Measurements from ENCODE around the gene RELL1.
A peak's percentile ranks its signal among the peaks of the same experiment; 100 is the strongest.

The RELL1 gene

GRCh38 chr4:37686373-37687193, at the start of gene RELL1:
Gene RELL1, minus strand, starts transcription at chr4:37686376. Its CDS starts 89 bp downstream, at chr4:37686287.
- DNase-seq (ENCODE audit: low read depth), result peak; percentile 100

DNA sequence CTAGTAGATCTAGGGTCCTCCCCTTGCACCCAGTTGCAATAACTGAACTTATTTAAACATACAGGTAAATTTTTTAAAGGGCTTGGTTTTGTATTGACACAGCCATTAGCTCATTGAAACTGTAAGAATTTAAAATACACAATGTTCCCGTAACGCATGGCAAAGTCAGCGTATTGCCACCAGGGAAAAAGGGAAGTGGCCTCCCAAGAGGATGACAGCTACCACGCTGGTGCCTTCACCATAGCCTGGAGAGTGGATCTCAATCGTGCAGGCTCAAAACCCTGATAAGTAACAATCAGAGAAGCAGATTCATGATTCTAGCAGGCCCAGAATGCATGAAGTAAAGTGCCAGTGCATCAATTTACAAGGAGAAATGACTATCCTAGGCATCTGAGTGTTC, 49.4 kb upstream of the RELL1 start:
- no peak for DNase-seq (ENCODE audit: low read depth)

DNA sequence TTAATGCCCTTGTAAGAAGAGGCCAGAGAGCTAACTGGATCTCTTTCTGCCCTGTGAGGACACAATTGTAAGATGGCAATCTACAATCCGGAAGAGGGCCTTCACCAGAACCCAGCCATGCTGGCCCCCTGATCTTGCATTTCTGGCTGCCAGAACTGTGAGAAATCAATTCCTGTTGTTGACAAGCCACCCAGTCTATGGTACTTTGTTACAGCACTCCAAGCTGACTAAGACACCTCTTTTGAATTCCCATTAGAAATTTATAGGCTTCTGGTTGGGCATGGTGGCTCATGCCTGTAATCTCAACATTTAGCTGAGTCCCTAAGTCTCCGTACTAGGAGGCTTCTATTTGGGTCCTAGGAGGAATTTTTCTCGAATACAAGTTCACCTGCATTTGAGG, 48.8 kb upstream of the RELL1 start:
- no peak for DNase-seq (ENCODE audit: low read depth)

GRCh38 chr4:37733240-37733867, 47.2 kb upstream of the RELL1 start:
- DNase-seq (ENCODE audit: low read depth), result no peak

DNA sequence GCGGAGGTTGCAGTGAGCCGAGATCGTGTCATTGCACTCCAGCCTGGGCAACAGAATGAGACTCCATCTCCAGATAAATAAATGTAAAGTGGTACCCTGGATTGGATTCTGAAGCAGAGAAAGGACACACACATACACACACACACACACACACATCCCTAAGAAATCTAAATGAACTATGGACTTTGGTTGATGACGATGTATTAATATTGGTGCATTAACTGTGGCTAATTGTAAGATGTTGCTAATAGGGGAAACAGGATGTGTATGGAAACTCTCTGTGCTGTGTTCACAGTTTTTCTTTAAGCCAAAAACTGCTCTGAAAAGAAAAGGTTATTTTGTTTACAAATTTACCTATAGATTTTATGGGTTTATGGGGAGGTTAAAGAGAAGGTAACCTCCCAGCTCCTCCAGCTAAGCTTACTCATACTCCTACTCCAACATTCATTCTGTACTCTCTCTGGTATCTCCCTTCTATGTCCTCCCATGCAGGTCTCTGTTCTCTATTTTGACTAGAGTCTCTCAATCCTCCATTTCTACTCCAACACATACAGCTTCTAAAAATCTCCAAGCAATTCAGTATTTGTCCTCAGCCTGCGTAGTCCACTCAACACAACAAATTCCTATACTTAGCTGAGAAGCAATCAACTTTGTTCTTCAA, 46.5 kb upstream of the RELL1 start:
- DNase-seq (ENCODE audit: low read depth), result no peak

- DNase-seq (ENCODE audit: low read depth), result no peak
These were observed 43.5 kb upstream of the RELL1 start for GRCh38 chr4:37729649-37730004.

DNA sequence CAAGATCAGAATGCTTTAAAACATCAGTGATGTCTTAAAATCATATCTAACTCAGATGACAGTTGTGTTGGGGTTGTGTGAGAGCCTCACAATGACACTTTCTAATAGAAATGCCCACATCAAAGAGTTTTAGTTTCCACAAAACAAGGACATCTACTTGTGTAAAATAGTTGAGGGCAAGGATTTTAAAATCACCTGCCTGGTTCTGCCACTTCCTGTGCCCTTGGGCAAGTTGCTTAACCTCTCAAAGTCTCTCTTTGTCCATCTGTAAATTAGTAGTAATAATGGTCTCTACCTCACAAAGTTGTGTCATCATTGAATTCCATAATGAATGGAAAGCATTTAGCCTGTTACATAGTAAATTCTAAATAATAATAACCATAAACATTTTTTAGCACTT, 41.9 kb upstream of the RELL1 start:
- DNase-seq (ENCODE audit: low read depth), result no peak

DNA sequence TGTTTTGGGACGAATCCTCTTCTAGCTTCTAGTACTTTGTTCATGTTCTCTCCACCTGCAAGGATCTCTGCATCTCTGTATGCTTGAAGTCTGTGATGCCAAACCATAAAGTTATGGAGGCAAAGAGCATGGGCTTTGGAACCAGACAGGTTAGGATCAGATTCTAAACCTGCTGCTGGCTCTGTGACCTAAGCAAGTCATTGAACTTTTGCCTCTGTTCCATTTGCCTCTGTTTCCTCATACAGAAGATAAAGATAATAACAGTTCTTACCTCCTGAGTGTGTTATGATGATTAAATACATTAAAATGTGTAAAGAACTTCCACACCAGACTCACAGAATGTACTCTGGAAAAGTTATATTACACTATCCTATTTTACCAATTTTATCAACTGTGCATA, 41.5 kb upstream of the RELL1 start:
- DNase-seq (ENCODE audit: low read depth), result no peak

DNA sequence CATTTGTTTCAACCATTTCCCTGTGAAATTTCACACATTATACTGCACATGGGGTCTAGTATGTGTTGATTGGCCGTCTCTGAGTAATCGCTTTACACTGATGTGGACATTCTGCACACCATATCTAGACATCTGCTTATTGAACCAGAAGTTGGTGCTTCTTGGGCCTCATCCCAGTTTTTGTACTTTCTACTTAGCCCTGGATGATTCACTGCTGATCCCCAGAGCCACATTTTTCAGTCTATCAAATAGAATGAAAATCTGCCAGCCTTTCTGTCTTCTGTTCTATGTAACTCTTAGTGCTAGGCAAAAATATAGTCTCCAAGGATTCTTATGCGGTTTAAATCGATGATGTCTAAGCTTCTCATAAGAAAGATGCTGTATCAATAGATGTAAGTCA, 40.5 kb upstream of the RELL1 start:
- peak; percentile 60 for DNase-seq (ENCODE audit: low read depth)

GRCh38 chr4:37725718-37726117, 39.5 kb upstream of the RELL1 start:
- no peak for DNase-seq (ENCODE audit: low read depth)

GRCh38 chr4:37723067-37723466, 36.9 kb upstream of the RELL1 start:
- no peak for DNase-seq (ENCODE audit: low read depth)

GRCh38 chr4:37721995-37722638, 35.9 kb upstream of the RELL1 start:
- no peak for DNase-seq (ENCODE audit: low read depth)

DNA sequence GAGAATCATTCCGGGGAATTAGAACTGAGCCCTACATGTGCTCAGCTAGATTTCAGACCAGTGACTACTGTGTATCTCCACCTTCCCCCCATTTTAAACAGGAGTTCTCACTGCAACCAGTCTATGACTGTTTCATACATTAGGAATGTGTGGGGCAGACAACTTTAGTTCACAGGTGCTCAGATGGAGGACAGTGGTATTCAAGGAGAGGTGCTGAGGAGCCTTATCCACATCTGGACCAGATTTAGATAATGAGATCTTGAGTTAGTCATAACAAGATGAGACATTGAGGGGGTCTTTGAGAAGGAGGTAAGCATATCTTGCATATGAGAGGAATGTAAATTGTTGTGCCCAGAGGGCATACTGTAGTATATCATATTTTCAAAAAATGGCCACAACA, 32.8 kb upstream of the RELL1 start:
- DNase-seq (ENCODE audit: low read depth), result no peak

DNA sequence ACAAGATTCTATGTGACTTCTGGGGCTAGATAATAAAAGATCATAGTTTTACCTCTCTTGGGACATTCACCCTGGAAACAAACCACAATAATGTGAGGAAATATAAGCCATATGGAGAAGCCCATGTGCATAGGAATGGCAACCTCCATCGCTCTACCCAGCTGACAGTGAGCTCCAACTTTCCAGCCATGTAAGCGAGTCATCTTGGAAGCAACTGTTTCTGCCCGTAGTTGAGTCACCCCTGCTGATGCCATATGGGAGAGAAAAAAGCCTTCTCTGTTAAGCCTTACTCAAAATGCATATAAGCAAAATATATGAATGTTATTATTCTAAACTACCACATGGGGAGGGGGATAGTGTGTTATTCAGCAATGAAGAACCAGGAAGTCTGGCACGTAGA, 31.4 kb upstream of the RELL1 start:
- peak; percentile 83 for DNase-seq (ENCODE audit: low read depth)

DNA sequence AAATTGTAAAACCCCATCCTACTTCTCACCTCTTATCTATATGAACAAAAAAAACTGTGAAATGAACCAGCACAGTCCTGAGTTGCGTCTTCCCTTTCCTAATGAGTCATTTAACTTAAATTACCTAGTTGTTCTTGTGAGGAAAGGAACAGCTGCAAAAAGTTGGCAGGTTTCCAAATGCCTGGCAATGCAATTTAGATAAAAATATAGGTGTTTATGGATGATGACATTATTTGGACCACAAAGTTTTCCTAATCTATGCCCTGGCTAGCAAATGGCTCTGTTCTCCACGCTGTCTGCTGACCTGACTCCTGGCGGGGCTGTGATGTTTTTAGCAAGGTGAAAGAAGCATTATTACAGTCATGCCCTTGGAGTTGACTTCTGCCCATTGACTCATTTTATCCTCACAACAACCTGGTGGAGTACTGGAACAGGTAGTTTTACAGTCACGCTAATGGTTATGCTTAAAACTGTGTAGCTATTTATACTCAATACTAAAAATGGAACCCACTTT, 29.8 kb upstream of the RELL1 start:
- DNase-seq (ENCODE audit: low read depth), result no peak

DNA sequence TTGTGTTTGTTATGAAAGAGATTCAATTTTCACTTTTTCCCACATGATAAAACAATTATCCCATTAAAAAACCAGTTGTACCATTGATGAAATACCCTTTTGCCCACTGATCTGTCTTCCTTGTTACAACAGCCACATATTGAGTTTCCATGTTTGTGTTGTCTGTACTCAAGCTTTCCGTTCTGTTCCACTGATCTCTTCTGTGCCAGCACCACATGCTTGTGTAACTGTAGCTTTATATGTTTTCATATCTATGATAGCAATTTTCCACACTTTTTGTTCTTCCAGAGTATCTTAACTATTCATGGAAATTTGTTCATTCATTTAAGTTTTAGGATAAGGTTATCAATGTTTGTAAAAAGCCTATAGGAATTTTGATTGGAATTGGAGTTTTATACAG, 24.3 kb upstream of the RELL1 start:
- no peak for DNase-seq (ENCODE audit: low read depth)

DNA sequence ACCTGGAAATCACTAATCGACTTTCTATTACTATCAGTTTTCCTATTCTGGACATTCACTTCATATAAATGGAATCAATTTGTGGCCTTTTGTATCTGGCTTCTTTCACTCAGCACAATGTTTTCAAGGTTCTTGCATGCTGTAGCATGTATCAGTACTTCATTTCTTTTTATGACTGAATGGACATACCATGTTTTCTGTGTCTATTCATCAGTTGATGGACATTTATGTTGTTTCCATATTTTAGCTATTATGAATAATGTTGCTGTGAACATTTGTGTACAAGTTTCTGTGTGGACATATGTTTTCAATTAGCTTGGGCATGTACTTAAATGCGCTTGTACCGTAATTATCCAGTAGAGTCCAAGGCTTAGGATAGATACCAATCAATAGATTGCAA, 19.9 kb upstream of the RELL1 start:
- DNase-seq (ENCODE audit: low read depth), result no peak

DNA sequence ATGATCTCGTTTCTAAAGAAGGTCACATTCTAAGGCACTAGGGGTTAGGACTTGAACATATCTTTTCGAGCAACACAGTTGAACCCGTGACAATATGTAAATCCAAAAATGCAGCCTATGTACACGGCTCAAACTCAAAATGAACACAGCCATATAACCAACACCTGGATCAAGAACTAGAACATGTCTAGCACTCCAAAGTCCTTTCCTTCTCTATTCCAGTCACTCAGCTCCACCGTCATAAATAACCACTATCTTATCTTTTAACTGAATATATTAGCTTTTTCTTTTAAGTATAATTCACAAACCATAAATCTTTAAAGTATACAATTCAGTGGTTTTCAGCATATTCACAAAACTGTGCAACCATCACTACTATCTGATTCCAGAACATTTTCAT, 19.4 kb upstream of the RELL1 start:
- no peak for DNase-seq (ENCODE audit: low read depth)

DNA sequence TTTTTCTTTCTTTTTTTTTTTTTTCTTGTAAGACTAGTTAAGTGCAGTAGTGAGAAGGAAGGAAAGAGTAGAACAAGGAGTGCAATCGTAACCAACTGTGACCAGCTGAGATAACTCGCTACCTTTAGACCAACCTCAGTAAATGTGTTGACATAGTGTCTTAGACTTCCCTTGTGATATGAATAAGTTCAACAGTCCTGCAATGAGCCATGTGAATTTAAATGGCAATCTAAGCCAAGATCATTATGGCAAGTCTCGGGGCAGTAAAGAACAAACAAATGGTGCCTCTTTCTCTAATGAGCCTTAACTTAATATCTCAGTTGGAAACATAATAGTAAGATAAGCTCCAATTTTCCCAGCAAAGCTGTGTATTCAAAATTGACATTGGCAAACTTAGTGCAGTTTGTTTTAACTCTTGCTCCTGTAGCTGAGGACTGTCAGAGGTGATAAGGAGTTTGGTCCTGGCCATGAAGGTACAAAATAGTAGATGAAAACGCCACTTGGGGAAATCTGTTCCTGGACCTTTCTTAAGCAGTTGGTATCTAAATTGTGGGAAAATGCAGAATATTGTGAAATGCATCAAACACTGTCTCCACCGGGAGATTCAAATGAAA, 13.8 kb upstream of the RELL1 start:
- DNase-seq (ENCODE audit: low read depth), result no peak

- no peak for DNase-seq (ENCODE audit: low read depth)
These were observed 11.4 kb upstream of the RELL1 start for GRCh38 chr4:37697566-37697965.

DNA sequence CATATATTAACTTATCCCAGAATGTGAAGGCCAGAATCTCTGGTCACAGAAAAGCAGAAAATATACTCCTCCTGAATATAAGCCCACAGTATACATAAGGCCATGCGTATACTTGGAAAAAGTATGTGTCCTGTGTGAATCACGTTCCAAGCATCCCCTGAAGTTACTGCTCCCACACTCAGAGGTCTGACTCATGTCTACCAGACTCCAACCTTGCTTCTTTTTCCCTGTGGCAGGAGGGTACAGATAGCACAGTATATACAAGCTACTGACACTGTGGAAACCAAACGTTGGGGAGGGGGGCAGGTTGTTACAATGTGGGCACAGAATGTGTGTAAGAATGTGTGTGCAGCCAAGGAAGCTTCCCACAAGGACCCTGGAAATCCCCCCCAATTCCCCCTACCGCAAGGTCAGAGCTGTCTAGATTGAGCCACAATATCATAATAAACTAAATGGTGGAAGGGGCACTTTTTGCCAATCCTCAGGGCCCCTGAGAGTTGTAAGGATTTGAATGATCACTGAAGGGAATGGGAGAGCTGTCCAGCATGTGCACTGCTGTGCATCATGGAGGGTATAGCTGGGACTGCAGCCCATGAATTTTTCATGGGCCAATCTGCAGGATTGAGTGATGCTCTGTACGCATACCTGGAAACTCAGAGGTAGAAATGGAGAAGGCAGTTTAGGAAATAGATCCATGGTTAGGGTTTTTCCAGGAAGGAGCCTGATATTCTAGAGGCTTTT, 7.4 kb upstream of the RELL1 start:
- no peak for DNase-seq (ENCODE audit: low read depth)

DNA sequence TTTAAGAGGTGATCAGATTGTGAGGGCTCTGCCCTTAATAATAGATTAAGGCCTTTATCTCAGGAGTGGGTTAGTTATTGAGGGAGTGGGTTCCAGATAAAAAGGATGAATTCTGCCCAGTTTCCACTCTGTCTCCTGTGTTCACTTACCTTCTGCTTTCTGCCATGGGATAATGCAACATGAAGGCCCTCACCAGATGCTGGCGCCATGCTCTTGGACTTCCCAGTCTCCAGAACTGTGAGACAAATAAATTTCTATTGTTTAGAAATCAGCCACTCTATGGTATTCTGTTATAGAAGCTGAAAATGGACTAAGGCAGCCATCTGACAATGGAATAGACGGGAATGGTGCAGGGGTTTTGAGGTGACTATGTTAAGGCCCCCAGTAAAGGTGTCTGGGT, 6.9 kb upstream of the RELL1 start:
- no peak for DNase-seq (ENCODE audit: low read depth)
